DND-41 (cell line): ENCODE measurements around the gene PADI3.

Experiments
- EZH2 ChIP-seq: IDR thresholded peaks from 3 replicates; pipeline ENCODE4 v1.6.1; 2012; ENCODE audit warnings: borderline replicate concordance, low read depth, mild to moderate bottlenecking, moderate library complexity, low read length, inconsistent platforms; ENCODE audit not compliant: severe bottlenecking
- TF ChIP-seq, protein P1 (sequence below): IDR thresholded peaks from 2 replicates; pipeline ENCODE4 v1.5.1; 2012; ENCODE audit warnings: borderline replicate concordance, low read length, moderate library complexity, mild to moderate bottlenecking; ENCODE audit not compliant: poor library complexity, severe bottlenecking; ENCODE audit errors: extremely low read depth

DNA sequence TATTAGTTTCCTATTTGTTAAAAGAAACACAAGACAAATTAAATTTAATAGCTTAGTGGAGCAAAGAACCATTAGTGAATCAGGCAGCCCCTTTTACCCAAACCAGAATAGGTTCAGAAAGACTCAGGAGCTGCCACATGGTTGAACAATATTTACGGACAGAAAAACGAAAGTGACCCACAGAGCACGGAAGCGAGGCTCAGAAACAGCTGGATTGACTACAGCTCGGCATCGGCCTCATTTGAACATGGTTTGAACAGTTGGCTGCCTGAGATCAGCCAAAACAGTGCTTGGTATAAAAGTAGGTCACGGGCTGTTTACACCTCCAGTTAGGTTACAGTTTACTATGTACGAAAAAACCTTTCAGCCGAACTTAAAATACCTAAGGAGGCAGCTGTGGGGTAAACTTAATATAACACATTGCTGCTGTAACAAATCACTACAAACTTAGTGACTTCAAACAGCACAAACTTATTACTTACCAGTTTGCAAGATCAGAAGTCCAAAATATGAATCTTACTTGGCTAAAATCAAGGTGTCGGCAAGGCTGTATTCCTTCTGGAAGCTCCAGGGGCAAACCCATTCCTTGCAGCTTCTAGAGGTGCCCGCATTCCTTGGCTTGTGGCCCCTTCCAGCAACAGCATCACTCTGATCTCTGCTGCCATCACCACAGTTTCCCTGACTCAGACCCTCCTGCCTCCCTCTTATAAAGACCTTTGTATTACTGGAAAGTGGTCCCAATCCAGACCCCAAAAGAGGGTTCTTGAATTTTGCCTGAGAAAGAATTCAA, 70.9 kb downstream of the PADI3 start:
- TF ChIP-seq, protein P1, sequence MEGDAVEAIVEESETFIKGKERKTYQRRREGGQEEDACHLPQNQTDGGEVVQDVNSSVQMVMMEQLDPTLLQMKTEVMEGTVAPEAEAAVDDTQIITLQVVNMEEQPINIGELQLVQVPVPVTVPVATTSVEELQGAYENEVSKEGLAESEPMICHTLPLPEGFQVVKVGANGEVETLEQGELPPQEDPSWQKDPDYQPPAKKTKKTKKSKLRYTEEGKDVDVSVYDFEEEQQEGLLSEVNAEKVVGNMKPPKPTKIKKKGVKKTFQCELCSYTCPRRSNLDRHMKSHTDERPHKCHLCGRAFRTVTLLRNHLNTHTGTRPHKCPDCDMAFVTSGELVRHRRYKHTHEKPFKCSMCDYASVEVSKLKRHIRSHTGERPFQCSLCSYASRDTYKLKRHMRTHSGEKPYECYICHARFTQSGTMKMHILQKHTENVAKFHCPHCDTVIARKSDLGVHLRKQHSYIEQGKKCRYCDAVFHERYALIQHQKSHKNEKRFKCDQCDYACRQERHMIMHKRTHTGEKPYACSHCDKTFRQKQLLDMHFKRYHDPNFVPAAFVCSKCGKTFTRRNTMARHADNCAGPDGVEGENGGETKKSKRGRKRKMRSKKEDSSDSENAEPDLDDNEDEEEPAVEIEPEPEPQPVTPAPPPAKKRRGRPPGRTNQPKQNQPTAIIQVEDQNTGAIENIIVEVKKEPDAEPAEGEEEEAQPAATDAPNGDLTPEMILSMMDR, result no peak
- TF ChIP-seq EZH2, result no peak
